Measurements from ENCODE around the gene TSPAN9.

Gene TSPAN9

GRCh38 chr12:3081091-3081490 lies 3.9 kb downstream of the TSPAN9 start:
- FAIRE-seq, result no peak

GRCh38 chr12:3081886-3082285 lies 4.7 kb downstream of the TSPAN9 start:
- no peak for FAIRE-seq

- no peak for FAIRE-seq
These were observed 6.2 kb downstream of the TSPAN9 start for GRCh38 chr12:3083241-3083920.

GRCh38 chr12:3083921-3084347 lies 6.8 kb downstream of the TSPAN9 start:
- no peak for FAIRE-seq

GRCh38 chr12:3084742-3085141 lies 7.6 kb downstream of the TSPAN9 start:
- FAIRE-seq, result no peak

- FAIRE-seq, result no peak
These were observed 8.4 kb downstream of the TSPAN9 start for GRCh38 chr12:3085341-3086139.

GRCh38 chr12:3086211-3086610 lies 9.0 kb downstream of the TSPAN9 start:
- no peak for FAIRE-seq

- FAIRE-seq, result no peak
These were observed 9.6 kb downstream of the TSPAN9 start for GRCh38 chr12:3086729-3087323.

GRCh38 chr12:3087758-3088650 lies 10.8 kb downstream of the TSPAN9 start:
- no peak for FAIRE-seq

- no peak for FAIRE-seq
These were observed 12.4 kb downstream of the TSPAN9 start for GRCh38 chr12:3089588-3089987.

- FAIRE-seq, result no peak
These were observed 13.3 kb downstream of the TSPAN9 start for GRCh38 chr12:3090240-3091037.

GRCh38 chr12:3091038-3091319 lies 13.8 kb downstream of the TSPAN9 start:
- FAIRE-seq, result no peak

GRCh38 chr12:3091382-3092241 lies 14.4 kb downstream of the TSPAN9 start:
- FAIRE-seq, result no peak

- FAIRE-seq, result no peak
These were observed 15.6 kb downstream of the TSPAN9 start for GRCh38 chr12:3092764-3093163.

- no peak for FAIRE-seq
These were observed 20.1 kb downstream of the TSPAN9 start for GRCh38 chr12:3097186-3097804.

- no peak for FAIRE-seq
These were observed 20.7 kb downstream of the TSPAN9 start for GRCh38 chr12:3097836-3098235.

GRCh38 chr12:3098436-3098835 lies 21.3 kb downstream of the TSPAN9 start:
- FAIRE-seq, result no peak

GRCh38 chr12:3099146-3099545 lies 22.0 kb downstream of the TSPAN9 start:
- no peak for FAIRE-seq

GRCh38 chr12:3101309-3102024 lies 24.3 kb downstream of the TSPAN9 start:
- no peak for FAIRE-seq

- FAIRE-seq, result no peak
These were observed 25.7 kb downstream of the TSPAN9 start for GRCh38 chr12:3102771-3103410.
